ENCODE results near the gene CDH23.

The CDH23 gene

DNA sequence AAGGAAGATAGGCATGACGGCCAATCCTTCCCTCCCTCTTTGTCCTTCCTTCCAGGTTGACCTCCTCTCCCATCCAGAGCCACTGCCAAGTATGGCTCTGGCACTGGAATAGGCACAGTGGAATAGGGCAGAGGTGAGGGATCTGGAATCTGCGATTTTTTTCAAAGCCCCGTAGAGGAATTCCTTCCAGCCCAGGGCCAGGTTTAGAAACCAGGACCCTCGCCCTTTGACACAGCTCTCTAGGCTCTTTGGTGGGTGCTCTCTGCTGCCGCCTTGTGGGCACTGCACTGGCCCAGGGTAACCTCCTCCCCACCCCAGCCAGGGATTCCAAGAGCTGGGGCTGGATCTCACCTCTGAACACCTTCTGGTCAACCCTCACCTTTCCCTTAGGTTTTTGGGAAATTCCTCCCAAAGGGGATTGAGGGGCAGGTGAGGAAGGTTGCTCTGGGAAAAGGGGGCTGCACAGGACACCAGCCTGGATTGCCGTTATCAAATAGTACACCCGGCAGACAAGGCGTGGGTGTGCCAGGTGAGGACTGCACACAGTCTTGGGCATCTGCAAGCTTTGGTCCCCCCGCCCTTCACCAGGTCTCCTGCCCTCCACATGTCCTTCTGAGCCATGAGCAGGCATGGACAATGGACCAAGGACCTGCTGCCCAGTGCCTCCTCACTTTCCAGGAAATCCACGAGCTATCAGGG lies 300.1 kb downstream of the CDH23 start:
- peak; percentile 79 for DNase-seq

DNA sequence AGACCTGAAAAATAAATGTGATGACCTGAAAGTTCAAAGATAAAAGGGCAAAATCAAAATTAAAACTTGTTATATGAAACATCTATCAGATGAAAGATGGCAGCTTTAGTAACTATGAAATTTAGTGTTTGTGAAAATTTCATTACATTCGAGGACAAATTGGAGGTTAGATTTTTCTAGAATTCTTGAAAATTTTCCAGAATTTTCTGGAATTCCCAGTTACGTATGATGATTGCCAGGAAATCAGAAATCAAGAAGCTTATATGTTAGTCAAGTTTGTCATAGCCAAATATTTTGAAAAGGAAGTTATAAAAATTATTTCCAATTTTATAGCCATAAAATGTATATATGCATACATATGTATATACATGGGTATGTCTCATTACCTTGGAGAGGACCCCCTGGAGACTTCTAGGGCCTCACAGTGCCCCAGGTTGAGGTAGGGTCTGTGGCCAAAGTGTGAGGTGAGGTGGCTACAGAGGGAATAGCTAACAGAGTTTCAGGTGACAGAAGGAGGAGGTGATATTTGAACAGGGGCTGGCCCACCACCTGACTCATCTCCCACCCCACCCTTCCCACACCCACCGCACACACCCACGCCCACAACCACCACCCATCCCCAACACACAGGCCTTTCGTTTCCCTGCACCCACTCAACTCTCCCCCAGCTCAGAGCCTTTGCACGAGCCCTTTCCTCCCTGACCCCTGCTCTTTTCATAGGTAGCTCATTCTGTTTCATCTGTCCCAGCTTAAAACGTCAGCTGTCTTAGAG lies 301.4 kb downstream of the CDH23 start:
- DNase-seq = no peak

DNA sequence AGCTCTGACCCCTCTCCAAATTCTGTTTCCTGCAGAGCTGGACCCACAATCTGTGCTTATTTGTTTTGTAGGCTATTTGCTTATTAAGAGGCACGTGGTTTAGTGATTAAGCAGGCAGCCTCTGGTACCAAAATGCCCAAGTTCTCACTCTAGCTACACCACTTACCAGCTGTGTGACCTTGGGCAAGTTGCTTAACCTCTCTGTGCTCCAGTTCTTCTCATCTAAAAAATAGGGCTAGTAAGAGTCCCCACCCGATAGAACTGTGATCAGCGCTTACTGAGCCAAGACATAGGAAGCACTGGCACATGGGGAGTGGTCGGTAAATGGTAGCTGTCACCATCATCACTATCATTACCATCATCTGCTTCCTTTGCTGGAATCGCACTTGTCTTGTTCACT lies 302.0 kb downstream of the CDH23 start:
- DNase-seq = no peak

DNA sequence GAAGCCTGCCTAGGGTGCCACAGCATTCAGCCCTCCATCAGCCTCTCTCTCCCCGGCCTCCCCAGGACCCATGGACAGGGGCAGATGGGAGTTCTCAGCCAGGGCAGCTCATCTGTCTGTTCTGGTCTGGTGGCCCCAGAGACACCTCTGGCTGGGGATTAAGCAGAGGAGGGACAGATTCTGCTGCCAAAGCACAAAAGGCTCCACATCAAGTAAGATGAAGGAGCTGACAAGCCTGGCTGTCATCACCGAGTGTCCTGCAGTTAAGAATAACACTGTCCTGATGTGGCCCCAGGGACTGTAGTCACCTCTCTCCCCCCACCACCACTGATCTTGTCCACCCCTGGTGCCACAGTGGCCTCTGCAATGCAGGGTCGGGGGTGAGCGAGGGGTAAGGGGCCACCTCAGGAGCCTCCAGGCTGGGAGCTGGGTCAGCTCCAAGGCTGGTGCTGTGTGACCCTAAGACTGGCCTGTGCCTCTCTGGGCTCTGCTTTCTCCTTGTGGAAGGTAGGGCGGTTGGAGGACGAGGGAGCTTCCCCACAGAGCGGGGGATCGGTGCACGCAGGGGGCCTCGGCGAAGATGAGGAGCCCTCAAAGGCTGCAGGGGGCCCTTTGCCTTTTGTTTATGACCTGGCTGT lies 304.1 kb downstream of the CDH23 start:
- DNase-seq = no peak

DNA sequence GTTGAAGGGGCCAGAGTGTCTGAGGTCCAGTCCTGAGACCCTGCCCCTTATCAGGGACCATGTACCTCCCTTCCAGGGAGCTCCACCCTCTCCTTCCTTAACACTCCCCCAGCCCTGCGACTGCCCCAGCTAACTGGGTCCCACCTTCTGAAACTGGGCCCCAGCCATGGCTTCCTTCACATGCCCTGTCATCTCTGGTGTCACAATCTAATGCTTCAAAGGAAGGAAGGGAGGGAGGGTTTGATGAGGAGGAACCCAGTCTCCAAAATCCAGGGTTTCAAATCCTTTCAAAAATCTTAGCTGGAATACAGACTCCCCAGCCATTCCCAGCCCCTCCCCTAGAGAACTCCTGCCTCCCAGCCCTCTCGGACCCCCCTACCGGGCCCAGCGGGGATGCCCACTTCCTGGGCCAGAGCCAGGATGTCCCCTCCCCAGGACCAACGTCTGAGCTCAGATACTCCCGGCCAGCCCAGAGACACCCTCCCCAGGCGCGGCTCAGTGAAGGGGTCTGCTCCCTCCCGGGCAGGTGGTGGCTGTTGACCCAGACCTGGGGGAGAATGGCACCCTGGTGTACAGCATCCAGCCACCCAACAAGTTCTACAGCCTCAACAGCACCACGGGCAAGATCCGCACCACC lies 304.9 kb downstream of the CDH23 start:
- no peak for DNase-seq

DNA sequence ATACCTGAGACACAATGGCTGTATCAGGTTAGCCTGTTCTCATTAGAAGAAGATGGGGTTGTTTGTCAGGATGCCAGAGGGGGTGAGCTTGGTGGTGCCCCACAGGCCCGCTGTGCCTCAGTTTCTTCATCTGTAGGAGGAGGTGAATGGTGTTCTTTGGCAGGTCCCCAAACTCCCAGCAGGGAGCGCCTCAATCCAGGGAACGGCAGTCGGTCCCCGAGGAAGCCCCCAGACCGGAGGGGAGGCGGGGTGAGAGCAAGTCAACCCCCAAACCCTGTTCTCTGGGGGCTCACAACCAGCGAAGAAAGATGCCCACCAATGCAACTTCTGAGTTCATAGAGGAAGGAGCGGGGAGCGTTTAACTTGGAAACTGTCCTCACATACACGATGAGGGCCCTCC lies 306.9 kb downstream of the CDH23 start:
- DNase-seq = no peak

DNA sequence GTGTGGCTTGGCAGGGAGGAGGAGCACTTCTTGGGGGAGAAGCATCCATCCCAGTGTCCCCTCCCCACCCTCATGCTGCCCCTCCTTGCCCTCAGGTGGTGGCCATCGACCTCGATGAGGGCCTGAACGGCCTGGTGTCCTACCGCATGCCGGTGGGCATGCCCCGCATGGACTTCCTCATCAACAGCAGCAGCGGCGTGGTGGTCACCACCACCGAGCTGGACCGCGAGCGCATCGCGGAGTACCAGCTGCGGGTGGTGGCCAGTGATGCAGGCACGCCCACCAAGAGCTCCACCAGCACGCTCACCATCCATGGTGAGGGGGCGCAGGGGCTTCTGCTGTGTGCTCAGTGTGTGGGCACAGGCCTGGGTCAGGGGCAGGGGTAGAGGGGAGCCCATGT lies 308.1 kb downstream of the CDH23 start:
- no peak for DNase-seq

DNA sequence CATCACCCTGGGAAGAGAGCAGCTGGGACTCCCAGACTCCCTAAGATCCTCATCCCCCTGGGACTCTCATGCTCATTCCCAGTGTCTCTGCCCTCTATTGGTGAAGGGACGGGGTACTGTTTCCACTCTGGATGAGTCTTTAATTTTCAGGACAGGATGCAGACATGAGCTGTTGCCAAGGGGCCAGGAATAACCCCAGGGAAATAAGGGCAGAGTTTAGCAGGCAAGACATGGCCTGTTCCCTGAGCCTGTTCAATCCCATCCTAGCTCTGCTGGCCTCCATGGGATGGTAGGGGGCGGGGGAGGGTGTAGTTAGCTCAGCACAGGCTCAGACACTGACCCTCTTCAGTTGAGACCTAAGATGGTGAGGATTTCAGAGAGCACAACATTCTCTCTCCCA lies 308.9 kb downstream of the CDH23 start:
- DNase-seq = no peak

DNA sequence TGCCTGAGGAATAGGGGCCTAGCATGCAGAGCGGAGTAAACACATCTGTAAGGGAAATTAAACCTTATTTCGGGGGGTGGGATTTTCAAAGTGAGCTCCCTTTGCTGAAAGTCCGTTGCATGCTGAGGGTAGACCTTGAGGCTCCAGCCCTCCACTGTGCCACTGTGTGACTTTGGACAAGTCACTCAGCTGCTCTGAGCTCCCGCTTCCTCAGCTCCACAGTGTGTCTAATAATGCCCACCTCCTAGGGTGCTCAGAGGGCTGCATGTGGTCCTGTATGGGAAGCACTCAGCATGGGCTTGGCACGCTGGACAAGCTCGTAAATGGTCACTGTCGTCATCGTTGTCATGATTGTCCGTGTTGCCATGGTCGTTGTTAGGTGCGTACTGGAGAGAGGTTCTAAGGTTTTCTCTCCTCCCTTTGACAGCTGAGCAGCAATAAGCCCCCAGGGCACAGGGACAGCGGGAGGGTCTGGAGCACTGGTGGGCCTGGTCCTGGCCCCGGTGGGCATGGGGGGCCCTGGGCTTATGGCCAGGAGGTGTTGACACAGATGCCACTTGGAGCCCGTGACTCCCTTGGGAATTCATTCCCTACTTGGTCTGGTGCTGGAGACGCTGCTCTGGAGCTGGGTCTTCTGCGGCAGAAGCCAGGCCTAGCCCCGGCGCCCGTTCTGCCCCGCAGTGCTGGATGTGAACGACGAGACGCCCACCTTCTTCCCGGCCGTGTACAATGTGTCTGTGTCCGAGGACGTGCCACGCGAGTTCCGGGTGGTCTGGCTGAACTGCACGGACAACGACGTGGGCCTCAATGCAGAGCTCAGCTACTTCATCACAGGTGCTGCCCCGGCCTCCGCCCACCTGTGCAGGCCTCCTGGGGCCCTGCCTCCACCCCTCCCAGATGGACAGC lies 309.7 kb downstream of the CDH23 start:
- no peak for DNase-seq

DNA sequence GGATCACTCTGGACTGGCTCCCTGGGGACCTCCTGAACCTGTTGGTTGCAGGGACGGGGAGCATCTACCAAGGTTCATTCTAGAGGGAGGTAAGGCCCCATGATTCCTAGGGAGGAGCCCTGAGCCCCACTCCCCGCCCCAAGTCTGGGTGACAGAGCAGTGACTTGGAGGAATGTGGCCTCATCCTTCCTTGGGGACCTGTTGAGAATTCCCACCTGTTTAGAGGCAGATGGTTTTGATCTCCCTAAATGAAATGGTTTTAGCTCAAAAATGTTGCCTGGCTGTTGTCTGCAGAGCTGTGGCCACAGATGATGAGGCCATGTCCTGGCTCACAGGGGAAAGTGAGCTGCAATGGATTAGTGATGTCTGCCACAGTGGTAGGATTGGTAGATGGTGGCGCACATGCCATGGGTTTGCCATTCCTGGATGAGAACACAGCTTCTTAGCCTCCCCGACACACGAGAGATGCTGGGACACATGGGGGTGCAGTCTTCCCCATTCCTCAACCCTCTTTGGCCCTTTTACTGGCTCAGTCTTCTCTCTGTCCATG lies 310.6 kb downstream of the CDH23 start:
- DNase-seq = no peak

DNA sequence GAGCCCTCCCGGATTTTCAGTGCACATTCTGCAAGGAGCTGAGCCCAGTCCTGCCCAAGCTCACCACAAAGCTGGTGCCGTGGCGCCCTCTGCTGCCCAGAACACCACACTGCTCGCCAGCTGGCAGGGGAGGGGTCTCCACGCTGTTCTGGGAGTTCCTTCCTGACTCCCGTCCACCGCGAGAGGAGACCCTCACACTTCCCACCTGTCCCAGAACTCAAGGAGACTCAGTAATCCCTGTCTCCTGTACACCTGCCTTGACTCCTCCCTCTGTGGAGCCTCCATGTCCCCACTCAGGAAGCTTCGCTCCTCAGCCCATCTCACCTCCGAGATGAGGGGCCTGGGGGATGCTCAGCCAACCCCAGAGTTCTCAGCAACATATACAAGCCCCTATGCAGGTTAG lies 311.6 kb downstream of the CDH23 start:
- peak; percentile 68 for DNase-seq

DNA sequence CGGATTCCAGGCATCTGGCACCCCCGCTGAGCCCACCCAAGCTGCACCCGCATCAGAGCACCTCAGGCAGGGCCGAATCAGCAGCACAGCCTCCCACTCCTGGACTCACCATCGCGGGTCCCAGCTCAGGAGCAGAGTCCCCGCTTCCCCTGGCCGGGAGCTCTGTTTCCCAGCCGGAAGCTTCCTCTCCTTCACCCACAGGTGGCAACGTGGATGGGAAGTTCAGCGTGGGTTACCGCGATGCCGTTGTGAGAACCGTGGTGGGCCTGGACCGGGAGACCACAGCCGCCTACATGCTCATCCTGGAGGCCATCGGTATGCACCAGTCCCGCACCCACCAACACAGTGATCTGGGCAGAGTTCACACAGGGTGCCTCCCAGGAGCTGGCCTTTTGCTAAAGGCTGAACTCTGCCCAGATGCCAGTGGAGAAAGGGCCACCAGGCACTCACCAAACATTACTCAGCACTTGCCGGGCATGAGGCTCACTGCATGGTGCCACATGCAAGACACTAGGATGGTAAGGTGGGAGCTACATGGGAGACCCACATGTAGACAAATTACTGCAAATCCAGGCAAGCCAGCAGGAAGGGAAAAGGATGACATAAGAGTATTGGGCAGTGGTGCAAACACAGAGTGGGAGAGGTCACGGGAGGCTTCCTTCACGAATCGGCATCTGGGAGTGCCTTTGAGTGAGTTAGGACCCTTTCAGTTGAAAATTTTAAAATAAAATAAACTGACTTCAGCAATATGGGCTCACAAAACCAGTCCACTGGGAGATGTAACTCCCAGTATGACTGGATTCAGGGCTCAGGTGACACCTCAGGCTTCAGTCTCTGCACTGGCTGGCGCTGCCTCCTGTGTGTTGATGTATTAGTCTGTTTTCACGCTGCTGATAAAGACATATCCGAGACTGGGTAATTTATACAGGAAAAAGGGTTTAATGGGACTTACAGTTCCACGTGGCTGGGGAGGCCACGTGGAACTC lies 312.5 kb downstream of the CDH23 start:
- DNase-seq = no peak

DNA sequence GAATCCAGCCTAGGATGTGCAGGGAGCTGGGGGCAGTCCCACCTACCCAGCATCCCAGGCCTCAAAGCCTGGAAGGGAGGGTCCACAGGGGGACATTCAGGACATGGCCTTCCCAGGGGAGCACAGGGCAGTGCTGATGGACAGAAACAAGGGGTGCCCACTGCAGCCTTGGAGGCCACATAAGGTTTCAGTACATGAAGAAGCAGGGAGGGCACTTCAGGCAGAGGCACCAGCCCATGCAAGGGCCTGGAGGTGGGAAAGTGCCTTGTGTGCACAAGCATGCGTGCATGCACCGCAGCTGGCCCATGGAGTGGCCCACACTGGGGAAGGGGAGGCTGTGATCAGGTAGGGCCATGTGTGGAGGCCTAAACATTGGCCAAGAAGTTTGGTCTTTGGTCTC lies 313.8 kb downstream of the CDH23 start:
- no peak for DNase-seq

DNA sequence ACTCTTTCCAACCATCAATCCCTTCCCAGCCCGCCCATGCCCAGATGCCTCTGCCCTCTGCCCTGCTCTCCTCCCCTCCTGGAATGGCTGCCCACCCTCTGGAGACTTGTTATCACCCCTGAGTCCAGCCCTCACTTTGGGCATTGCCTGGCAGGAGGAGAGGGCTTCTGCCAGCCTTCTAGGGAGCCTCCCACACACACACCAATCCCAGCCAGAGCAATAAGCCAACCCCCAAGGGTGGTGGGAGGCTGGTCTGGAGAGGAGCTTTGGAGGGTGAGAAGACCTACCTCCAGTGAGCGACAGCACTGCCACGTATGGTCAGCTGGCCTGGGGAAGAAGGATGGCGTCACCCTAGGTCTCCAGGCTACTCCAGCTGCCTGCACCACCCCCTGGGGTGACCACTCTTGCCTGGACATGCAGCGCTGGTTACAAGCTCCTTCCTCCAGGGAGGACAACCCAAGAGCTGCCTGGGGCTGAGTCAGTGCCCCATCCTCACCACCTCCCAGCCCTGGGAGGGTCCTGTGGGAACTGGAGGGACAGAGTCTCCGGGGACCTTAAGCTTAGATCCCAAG lies 314.4 kb downstream of the CDH23 start:
- DNase-seq = no peak

DNA sequence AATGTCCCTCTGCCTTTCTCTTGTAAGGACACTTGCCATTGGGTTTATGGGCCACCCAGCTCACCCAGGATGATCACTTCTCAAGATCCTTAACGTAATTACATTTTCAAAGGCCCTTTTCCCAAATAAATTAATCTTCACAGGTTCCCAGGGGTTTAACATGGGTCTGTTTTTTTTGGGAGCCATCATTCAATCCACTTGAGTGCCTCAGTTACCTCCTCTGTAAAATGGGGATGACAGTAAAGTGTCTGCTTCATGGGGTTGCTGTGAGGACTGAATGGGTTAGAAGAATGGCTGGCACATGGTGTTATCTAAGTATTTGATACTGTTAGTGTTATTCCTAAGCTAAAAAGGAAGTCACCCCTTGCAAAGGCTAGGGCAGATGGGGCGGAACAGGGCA lies 315.4 kb downstream of the CDH23 start:
- DNase-seq = no peak

DNA sequence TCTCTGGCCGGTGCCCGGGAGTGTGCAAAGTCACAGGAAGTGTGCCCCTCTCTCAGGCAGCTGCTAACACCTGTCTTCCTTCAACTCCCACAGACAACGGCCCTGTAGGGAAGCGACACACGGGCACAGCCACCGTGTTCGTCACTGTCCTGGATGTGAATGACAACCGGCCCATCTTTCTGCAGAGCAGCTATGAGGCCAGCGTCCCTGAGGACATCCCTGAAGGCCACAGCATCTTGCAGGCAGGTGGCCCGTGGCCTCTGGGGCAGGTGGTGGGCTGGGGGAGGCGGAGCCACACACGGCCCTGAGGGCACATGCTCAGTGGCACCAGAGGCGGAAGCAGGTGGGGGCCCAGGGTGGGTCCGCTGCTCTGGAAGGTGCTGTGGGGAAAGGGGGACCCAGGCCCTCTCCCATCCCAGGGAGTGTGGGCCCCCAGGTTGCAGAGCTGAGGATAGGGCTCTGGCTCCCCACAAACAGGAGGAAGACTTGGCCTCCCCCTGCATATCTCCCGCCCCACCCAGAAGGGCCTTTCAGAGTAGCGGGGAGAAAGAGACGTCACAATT lies 315.9 kb downstream of the CDH23 start:
- no peak for DNase-seq

DNA sequence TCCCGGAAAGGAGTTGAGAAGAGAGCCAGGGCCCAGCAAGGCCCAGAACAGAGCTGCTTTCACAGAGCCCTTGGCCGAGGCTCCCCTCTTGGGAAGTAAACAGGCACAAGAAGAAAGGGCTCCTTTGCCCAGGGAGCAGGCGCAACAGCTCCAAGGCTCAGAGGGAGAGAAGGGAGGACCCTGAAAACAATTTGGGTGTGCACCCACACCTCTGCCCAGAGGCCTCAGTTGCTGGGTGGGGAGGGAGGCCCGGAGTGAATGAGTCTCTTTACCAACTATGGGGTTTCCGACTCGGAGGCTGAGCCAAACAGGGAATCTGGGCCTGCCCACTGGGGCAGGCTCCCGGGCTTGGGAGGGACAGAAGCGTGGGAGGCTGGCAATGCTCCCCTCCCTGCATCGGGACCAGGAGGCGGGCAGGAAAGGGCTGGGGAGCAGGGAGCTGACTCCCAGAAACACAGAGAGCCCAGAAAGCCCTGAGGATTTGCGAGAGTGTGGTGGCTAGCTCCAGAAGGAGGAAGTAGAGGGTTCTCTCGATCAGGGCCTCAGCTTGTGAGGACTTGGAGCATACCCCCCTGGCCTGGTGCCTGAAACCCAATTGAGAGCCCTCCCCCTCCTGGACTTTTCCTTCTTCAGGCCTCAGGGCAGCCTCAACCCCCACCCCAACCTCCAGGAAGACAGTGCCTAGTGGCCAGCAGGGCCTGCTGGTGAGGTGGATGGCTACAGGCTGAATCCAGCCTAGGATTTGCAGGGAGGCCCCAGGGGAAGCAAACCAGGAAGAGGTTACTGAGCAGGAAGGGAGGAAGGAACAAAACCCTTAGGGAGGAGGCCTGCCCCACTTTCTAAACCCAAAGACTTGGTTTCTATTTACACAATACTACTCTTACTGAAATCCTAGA lies 316.7 kb downstream of the CDH23 start:
- peak; percentile 77 for DNase-seq

DNA sequence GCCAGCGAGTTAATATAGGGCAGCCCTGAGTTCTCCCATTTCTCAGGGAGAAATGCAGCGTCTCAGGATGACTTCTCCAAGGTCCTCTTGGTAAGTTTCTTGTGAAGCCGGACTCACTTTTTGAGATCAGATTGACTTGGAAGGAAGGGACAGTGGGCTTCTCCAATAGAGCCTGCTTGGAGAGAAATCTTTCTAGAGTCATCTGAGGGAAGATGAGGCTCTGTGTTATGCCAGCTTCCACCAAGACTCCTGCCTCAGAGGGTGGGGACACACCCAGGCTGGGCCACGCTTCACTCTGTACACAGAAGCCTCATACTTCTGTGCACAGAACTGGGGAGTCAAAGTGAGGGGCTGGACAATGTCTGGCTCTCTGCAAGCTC lies 317.3 kb downstream of the CDH23 start:
- DNase-seq = peak; percentile 32

DNA sequence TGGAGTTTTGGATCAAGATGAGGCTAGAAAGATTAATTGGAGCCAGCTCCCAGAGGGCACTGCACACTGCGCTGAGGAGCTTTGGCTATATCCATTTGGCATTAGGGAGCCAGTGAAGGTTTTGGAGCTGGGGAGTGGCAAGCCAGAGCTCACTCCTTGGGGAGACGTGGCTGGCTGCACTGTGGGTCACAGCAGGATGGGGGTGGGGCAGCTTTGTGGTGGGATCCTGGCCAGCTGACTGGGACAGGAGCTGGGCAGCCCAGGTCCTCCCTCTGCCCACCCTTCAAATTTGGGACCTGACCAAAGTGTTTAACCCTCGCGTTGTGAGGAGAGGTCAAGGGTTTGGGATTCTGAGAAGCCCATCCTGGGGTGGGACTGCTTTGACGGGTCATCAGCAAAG lies 317.9 kb downstream of the CDH23 start:
- no peak for DNase-seq
